Midbrain (tissue), 1 donor: ENCODE results near the gene RPL32.
"Not testable (repeated sequence)": the region's sequence is repeated elsewhere in the genome, so short reads cannot be mapped to it uniquely, and the experiment has no call there.

Source experiments
- DNase-seq: peaks from one replicate; lab custom pipeline; 2025; lab: John Stamatoyannopoulos, UW

RPL32 gene

DNA sequence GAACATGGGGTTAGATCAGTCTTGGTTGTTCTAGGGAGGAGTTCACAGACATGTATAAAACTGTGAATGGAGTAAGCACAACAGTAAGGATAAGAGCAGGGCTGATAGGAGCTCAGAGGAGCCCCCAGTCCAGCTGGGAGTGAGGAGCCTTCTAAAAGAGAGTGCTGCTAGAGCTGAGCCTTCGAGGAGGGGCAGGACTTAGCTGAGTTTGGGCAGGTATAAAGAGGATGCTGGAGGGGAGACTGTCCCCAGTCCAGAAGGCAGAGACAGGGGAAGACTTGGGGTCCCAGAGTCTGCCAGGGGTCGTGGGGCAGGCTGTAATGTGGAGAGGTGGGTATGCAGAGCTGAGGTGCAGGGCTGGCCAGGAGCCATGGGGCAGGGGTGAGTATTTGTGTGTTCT is 32.8 kb downstream of the RPL32 start:
- no peak for DNase-seq

DNA sequence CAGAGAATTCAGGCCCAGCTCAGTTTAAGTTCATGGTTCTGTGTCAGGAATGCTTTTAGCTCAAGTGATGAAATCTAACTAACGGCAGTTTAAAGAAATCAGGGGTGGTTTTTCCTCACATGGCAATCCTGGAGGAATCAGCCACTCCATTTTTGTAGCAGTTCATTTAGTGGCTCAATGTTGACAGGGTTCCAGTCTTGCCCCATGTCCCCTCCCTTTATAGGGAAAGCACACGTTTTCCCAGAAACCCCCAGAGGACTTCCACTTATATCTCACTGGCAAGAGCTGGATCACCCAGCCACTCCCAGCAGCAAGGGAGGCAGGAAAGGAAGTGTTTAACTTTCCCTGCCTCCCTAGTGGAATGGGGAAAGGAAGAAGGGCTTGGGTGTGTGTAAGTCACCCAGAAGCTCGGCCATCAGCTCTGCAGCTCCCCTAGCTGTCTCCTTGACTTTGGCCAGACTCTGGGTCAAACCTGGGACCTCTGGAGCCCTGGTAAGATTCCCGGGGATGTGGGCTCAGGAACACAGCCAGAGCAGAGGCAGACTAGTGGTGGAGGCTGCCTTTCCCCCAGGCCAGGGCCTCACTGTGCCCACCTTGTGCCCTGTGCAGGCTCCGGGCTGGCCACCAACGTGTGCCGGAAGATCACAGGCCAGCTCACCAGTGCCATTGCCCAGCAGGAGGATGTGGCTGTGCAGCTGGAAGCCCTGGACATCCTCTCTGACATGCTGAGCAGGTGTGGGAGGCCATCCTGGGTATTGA is 33.6 kb downstream of the RPL32 start:
- no peak for DNase-seq

DNA sequence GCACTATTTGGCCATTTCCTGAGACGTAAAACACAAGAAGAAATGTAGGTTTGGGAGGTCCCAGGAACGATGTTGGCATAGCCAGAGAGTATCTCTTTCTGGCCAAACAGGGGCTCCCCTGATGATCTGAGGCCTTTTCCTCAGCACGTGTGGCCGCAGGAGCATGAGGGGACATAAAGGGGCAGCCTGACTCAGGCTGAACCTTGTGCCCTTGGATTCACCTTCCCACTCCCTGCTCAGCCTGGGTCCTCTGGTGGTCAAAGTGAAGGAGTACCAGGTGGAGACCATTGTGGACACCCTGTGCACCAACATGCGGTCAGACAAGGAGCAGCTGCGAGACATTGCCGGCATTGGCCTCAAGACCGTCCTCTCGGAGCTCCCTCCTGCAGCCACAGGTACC is 34.3 kb downstream of the RPL32 start:
- DNase-seq = no peak

DNA sequence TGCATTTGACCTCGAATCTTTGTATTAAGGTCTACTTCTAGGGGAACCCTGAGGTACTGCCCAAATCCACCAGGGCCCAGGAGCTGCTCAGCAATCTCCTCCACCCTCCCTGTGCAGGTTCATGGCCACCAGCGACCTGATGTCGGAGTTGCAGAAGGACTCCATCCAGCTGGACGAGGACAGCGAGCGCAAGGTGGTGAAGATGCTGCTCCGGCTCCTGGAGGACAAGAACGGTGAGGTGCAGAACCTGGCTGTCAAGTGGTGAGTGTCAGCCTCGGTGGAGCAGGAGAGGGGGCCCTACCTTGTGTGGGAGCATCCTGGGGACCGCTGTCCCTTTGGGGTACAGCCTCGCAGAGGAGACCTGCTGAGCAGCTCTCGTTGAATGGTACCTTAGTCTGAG is 38.0 kb downstream of the RPL32 start:
- DNase-seq = no peak

DNA sequence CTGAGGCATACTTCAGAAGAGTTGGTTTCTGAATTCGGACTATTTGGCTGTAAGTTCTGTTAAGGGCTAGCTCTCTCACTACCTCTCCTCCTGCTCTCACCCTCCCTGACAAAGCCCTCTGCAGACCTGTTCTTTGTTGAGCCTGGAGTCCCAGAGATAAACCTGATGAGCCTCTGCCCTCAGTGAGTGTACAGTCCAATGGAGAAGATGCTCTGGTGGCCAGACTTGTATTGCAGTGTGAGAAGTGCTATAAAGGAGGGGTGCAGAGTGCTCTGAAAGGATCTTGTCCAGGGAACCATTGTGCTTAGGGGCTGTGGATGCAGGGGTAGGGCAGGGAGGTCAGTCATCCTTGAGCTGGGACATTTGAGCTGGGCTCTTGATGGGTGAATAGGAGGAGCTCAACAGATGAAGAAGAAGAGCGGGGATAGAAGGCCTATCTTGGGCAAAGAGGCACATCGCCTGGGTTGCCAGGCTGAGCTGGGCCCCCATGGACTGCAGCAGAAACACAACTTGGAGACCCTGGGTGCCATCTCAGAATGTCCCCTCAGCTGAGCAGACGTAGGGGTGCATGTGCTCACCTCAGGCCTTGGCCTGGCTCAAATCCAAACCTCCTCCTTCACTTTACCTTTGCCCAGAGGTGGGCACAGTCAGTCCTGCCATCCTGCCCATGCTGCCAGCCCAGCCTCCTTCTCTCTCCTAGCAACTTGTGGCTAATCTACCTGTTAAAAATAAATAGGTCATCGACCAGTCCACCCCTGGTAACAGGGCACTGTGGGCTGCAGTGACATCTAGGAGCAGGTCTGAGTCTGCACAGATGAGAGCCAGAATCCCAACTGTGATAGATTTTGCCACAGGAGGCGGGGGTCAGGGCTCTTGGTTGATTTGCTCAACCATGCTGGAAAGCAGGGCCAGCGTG is 41.6 kb downstream of the RPL32 start:
- no peak for DNase-seq

DNA sequence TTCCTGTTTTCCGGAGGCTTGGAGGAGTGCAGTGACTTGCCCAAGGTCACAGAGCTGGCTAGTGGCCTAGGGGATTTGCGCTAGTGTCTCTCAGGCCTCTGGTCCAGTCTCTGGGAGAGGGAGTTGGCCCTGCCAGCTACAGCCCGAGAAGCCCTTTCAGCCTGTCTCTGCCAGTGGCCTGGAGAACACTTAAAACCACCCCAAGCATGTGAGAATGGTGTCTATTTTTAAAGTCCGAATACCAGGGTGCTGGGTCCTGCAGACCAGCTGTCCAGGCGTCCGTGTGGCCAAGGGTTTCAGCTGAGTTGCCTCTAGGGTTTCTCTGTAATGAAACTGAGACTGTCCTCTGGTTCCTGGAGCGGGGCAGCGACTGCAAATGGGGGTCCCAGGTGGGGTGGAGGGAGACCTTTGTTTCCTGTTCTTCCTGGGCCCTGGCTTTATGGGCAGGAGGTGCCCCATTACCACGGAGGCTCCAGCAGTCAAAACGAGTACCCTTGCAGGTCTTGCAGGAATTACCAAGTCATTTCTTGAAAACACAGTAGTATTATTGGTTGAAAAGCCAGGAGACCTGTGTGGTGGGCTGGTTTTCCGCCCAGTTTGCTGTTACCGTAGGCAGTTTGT is 42.7 kb downstream of the RPL32 start:
- no peak for DNase-seq

DNA sequence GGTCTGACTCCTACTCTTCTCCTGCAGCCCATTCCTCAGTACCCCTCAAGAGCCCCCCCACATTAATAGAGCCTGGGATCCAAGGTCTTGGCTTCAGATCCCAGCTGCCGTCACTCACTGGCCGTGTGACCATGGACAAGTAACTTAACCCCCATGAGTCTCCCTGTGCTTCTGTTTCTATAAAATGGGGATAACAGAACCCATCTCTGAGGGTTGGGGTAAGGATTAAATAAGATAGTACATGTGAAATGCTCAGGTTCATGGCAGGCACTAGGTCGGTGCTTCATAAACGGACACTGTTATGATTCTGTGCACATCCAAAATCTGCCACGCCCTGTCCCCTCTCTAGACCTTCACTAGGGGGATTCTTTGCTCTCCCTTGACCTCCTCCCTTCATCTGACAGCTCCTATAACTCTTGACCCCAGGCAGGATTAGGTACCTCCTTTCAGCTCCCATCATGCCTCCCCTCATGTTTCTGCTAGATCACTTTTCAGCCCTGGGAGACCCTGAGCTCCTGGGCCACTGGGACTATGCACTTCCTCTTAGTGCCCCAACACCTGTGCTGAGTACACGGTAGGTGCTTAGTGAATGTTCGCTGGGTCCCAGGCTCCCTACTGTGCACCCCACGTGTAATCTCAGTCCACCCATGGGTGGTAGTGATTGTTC is 43.3 kb downstream of the RPL32 start:
- DNase-seq = no peak

DNA sequence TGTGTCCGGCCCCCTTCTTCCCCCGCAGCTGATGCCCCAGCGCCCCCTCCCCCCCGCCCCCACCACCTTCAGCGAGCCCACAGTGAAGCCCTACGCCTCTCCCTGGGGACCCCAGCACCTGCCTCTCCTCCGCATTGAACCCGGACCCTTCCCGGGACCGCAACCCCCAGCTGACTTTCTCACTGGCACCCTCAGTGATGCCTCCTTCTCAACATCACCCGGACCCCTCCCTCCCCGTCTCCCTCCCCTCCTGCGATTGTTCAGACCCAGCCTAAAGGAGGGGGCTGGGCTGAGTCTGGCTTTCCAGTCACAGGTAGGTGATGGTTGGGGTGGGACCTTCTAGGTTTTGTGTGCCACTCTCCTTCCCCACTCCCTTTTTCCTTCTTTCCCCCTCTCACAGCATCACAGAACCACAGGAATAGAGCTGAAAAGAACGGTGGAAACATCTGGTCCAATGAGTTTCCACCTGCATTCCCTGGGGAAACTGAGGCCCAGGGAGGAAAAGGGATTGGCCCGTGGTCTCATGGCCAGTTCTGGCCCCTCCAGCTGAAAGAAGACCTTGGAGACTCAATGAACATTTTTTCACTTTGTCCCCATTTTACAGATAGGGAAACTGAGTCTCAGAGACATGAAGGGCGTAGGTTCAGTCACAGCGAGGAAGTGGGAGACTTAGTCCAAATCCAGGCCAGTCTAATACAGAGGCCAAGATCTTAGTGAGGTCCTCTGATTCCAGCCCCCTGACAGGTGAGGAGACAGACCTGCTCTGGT is 44.1 kb downstream of the RPL32 start:
- DNase-seq = no peak

DNA sequence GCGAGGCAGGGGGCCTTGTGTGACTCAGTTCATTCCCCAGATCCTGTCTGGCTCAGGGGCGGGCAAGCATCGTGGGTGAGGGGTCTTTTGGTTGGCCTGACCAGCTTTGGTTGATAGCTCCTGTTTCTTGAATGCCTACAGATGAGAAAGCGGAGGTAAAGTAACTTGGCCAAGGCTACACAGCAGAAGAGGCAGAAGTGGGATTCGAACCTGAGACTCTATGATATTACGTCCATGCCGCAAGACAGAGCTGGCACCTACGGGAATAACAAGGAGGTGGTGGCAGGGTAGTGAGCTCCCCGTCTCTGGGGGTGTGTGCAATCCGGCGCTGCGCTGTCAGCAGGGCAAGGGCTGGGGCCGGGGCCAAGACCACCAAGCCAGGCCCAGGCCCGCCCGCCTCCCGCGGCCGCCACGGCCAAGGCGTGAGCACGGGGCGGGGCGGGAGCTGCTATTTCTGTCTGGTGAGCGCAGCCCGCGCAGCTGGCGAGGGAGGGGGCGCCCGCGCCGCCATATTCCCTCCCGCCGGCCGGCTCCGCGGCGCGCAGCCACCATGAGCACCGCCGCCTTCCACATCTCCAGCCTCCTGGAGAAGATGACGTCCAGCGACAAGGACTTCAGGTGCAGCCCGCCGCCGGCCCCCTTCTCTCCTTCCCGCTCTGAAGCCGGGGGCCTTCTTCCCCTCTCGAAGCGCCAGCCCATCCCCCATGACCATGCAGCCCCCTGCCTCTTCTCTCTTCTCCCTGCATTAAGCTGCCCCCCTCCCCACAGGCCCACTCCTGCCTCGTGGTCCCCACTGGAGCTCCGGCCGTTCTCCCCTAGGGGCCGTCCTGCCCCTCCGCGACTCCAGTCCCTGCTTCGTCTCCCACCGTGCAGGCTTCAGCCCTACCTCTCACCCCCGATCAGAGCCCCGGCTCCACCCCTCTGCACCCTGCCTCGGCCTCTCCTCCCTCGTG is 44.9 kb downstream of the RPL32 start, which contains the start of gene CAND2:
Gene CAND2 (plus strand): TSS at position 510 of the 953 bp plus-strand sequence. CDS start 41 bp downstream, at position 551.
- DNase-seq = peak; percentile 45

DNA sequence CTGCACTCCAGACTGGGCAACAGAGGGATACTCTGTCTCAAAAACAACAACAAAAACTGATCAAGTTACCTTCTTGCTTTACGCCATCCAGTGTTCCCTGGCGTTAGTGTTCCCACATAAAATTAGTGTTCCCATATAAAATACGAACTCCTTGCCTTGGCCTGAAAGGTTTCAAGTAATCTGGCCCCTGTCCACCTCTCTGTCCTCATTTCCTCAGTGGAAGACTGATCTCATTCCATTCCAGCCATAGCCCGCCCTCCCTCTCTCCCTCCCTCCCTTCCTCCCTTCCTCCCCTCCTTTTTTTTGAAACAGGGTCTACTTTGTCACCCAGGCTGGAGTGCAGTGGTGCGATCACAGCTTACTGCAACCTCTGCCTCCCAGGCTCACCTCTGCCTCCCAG is 47.7 kb downstream of the RPL32 start:
- DNase-seq = no peak

DNA sequence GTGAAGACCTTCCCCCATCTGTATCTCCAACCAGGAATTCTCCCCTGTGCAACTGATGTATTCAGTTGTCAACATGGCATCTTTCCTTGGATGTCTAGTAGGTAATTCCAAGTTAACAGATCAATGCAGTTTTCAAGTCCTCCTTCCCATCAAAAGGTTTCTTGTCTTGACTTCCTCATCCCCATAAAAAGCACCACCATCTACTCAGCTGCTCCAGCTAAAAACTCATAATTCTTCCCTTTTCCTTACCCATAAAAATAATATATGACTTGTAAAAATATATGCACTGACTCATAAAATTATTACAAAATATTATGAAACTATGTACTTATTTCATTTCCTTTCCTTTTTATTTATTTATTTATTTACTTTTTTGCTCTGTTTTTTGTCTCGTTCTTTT is 49.9 kb downstream of the RPL32 start:
- DNase-seq = no peak

DNA sequence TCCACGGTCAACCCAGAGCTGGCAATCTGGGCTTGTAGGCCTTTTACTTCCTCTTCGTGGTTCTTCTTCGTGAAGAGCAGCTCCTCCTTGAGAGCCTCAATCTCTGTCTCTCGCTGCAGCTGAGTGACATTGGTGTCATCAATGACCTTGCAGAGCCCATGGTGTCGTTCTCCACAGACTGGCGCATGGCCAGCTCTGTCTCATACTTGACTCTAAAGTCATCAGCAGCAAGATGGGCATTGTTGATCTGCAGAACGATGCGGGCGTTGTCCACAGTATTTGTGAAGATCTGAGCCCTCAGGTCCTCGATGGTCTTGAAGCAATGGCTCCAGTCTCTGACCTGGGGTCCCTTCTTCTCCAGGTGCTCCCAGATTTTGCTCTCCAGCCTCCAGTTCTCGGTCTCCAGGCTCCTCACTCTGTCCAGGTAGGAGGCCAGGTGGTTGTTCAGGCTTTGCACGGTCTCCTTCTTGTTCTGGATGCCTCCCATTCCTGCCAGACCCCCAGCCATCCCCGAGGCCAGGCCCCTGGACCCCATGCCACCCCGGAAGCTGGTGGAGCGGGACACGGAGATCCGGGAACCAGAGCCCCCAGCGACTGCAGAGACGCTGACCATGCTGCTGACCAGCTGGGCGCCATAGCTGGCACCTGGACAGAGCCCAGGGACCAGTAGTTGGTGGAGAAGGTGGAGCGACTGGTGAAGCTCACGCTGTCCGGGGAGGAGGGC is 53.2 kb downstream of the RPL32 start:
- DNase-seq = not testable (repeated sequence)

DNA sequence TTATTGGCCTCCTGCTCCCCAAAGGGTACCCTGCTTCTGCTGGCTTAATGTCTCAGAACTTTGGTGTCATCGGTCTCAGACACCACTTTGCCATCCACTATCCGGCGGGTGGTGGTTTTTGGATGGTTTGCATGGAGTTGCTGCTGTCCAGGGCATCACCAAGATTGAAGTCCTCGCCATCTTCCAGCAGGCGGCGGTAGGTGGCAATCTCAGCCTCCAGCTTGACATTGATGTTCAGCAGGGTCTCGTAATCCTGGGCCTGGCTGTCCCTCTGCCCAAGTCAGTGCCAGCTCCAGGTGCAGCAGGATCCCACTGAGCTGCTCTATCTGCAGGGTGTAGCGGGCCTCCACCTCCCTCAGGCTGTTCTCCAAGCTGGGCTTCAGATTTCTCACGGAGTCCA is 54.0 kb downstream of the RPL32 start:
- DNase-seq = not testable (repeated sequence)

DNA sequence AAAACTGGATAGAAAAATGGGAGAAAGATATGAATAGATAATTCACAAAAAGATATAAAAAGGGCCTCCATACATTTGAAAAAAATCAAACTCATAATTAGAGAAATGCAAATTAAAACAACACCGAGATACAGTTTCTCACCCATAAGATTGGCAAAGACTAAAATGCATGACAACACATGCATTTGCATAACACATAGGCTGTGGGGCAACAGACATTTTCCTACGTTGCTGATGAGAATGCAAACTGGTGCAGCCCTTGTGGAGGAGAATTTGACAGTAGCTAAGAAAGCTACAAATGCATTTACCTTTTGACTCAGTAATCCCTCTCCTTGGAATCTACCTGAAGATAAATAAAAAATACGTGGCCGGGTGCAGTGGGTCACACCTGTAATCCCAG is 56.3 kb downstream of the RPL32 start:
- no peak for DNase-seq
